ENCODE data around the gene STAT3. TPM values are rescaled to one million over a fixed set of nuclear protein-coding genes. Genes with fewer than 3 reads are reported as not detected.
A peak's percentile ranks its signal among the peaks of the same experiment; 100 is the strongest.
"Not testable (repeated sequence)": the region's sequence is repeated elsewhere in the genome, so short reads cannot be mapped to it uniquely, and the experiment has no call there.

STAT3 gene
- polyA plus RNA-seq, 10 donors = 40.2 to 62.7 (median 49.9) TPM

DNA sequence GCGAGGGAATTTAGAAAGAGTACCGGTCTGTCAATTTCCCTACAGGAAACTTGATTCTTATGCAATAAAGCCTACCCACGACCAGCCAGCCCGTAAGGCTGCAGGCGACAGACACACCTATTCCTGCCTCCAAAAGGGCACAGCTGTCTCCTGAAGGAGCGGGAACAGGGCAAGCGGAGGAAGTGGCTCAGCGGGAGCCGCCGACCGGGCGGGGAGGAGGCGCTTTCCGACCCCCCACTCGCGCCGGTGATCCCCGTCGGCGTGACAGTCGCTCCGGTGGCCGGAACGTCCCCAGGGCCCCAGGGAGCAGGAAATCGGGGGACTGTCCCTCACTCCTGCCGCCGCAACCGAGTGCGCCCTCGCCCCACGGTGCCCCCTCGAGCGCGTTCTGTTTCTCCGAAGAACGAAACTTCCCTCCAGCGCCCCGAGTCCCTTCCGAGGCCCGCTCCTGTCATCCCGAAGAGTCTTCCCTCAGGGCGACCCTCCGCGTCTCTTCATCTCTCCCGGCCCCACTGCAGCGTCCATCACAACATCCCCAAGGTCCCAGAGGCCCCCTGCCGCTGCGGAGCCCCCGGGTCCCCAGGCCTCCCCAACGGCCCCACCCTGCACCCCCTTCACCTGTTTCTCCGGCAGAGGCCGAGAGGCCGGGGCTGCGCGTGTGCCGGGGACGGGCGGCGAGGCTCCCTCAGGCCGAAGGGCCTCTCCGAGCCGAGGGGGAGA, 421 bp downstream of the STAT3 start:
- peak in 1 of 3 donors; percentile 33 for DNase-seq

DNA sequence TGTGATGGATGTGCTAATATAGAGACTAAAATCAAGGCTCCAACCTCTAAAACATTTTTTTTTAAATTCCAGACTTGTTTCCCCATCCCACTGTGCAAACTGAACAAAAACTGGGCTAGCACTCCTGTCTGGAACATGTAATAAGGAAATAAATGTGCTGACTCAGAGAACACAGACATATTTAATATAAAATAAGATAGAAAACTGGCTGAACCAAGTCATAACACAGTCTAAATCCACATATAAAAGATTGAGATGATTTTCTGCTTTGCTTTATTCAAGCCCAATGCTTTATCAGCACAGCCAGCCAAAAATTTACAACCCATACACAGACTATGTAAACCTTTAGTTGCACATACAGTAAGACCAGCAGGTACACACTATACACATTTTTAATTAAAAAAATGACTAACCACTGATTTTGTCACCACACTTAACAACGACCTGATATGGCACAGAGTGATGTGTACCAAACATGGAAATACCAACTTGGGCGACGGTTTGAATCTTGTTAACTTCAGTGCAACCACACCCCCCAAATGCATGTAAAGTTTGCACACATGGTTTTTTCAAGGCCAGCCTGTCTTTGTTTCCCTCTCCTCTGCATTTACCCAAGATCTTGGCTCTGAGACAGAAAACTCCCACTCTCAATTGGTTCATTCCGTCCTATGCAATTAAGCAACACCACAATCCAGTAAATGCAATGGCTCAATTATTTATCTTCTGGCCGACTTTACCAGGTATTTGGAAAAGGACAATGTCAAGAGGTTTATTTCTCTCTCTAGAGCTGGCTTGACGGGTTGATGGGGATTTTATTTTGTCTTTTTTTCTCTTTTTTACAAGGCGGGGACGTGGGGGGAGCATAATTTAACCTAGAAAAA, 1.2 kb downstream of the STAT3 start:
- DNase-seq = peak in 2 of 3 donors; percentile 52 to 76

GRCh38 chr17:42381898-42382297, 6.3 kb downstream of the STAT3 start:
- no peak for DNase-seq

- DNase-seq = no peak
Measured at GRCh38 chr17:42380935-42381334, 7.3 kb downstream of the STAT3 start.

DNA sequence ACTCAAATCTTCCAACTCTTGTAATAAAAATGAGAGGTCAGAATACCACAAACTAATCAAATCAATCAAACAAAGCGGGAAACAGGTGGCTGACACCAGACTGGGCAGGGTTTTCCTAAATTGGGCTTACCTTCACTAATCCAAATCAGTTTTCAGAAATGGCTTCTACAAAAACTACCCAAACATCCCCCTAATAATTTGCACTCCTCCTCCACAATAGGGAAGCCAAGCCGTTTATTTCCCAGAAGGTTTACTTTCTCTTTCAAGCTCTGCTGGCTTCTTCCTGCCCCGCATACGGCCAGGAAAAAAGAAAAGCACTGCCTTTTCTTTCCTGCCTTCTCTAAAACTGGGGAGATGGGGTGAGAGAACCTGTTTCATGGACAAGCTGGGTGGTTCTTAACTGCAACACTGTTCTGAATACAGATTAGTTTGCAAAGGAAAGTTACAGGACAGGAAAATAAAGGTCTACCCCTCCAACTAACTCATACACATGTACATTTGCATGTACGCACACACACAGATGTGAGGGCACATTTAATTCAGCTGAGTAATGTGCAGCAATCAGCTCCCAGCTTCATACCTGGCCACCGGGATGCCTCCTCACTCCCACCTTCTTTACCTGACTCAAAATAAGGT, 9.2 kb downstream of the STAT3 start:
- DNase-seq = peak in 2 of 3 donors; percentile 69 to 84

DNA sequence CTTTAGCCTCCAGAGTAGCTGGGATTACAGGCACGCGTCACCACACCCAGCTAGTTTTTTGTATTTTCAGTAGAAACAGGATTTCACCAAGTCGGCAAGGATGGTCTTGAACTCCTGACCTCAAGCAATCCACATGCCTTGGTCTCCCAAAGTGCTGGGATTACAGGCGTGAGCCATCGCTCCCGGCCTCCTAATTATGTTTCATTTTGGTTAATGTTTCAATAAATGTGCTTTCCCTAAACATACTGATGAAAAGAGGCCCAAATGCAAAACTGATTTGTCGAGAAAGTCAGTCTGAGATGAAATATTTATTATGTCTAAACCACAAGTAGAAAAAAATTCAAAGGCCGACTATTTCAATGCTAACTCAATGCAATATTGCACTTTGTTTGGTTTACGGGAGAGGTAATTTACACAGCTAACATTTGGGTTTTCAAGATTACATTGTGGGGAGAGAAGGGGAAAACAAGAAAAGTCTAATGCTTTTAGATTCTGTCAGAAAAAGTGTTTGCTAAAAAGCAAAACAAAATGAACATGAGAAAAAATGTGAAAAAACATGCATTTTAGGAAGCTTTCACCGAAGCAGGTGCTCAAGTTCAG, 9.8 kb downstream of the STAT3 start:
- no peak for DNase-seq

- no peak for DNase-seq
Measured at GRCh38 chr17:42373896-42374295, 14.3 kb downstream of the STAT3 start.

DNA sequence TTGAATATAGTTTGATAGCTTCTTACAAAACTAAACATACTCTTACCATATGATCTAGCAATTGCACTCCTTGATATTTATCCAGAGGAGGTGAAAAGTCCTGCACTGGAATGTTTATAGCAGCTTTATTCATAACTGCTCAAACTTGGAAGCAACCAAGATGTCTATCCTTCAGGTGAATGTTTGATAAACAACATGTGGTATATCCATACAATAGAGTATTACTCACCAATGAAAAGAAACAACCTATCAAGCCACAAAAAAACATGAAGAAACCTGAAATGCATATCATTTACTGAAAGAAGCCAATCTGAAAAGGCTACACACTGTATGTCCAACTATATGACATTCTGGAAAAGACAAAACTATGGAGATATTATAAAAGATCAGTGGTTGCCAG, 16.1 kb downstream of the STAT3 start:
- DNase-seq = no peak

- not testable (repeated sequence) for DNase-seq
Measured at GRCh38 chr17:42368797-42369561, 19.3 kb downstream of the STAT3 start.

GRCh38 chr17:42368310-42368709, 19.9 kb downstream of the STAT3 start:
- DNase-seq = not testable (repeated sequence)

- not testable (repeated sequence) for DNase-seq
Measured at GRCh38 chr17:42366176-42367023, 21.8 kb downstream of the STAT3 start.

- no peak for DNase-seq
Measured at GRCh38 chr17:42365136-42365535, 23.1 kb downstream of the STAT3 start.

- DNase-seq = no peak
Measured at GRCh38 chr17:42363767-42364585, 24.3 kb downstream of the STAT3 start.

GRCh38 chr17:42363231-42363630, 25.0 kb downstream of the STAT3 start:
- DNase-seq = no peak

DNA sequence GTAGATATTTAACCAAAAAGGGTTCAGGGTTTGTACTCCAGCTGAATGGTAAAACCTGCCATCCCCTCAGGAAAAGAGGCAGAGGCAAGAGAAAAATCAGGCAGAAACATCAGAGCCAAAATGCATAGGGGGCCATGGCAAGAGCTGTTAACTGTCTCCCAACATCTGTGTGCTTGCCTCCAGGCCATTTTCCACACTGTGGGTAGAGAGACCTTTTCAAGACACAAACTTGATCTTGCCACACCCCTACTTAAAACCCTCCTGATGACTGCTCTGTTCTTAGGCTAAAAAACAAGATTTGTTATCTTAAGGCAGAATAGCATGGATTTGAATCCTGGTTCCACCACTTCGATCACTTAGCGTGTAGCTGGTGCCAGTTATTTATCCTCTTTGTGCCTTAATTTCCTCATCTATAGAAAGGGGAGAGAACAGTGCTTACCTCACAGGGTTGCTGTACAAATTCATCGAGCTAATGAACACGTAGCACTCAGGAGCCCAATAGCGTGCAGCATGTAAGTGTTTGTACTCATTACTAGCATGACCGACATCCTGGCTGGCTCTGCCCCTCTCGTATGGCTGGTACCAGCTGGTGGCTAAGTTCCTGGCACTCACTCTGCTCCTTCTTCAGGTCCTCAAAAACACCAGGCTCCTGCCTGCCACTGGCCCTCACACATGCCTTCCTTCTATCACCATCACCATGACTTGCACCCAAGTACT, 25.8 kb downstream of the STAT3 start:
- DNase-seq = no peak

DNA sequence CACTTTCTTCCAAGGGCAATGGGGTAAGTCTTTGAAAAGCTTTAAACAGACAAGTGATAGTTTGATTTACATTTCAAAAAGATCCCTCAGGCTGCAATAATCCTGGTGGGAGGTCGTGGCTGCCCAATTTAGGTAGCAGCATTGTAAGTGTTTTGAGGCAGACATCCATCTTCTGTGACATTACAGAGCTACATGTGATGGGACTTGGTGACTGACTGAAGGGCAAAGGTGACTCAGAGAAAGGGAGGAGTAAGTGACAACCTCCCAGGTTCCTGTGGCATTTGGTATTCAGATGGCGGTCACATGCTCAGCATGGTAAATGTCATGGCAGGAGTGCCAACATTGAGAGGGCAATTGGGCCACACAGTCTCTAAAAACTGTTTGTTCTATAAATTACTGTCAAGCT, 26.5 kb downstream of the STAT3 start:
- DNase-seq = no peak

- DNase-seq = peak in 1 of 3 donors; percentile 24
Measured at GRCh38 chr17:42360388-42360787, 27.9 kb downstream of the STAT3 start.

GRCh38 chr17:42359133-42359532, 29.1 kb downstream of the STAT3 start:
- DNase-seq = no peak

GRCh38 chr17:42358434-42358833, 29.8 kb downstream of the STAT3 start:
- DNase-seq = no peak

All from muscle of back (tissue), 11 donors.